PC-3 (cell line): Measurements from ENCODE around the gene AUTS2.

ENCODE experiments used
- EZH2phosphoT487 ChIP-seq: fragments of 300-600 bp; sonication (generic); IDR thresholded peaks from 2 replicates; pipeline ENCODE4 v1.6.1; 2018; ENCODE audit warnings: mild to moderate bottlenecking, antibody characterized with exemption, low read length, borderline replicate concordance
- TF ChIP-seq, protein P1 (sequence below): fragments of 300-600 bp; sonication (generic); conservative IDR thresholded peaks from 2 replicates; pipeline ENCODE4 v1.5.1; 2017; ENCODE audit warnings: antibody characterized with exemption, low read depth, mild to moderate bottlenecking, low read length

GRCh38 chr7:70726294-70726693 lies 1128.0 kb downstream of the AUTS2 start:
- TF ChIP-seq, protein P1, sequence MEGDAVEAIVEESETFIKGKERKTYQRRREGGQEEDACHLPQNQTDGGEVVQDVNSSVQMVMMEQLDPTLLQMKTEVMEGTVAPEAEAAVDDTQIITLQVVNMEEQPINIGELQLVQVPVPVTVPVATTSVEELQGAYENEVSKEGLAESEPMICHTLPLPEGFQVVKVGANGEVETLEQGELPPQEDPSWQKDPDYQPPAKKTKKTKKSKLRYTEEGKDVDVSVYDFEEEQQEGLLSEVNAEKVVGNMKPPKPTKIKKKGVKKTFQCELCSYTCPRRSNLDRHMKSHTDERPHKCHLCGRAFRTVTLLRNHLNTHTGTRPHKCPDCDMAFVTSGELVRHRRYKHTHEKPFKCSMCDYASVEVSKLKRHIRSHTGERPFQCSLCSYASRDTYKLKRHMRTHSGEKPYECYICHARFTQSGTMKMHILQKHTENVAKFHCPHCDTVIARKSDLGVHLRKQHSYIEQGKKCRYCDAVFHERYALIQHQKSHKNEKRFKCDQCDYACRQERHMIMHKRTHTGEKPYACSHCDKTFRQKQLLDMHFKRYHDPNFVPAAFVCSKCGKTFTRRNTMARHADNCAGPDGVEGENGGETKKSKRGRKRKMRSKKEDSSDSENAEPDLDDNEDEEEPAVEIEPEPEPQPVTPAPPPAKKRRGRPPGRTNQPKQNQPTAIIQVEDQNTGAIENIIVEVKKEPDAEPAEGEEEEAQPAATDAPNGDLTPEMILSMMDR: no peak
- no peak for TF ChIP-seq EZH2phosphoT487
